BJ (cell line): ENCODE data around the gene KCNF1. TPM values are rescaled to one million over a fixed set of nuclear protein-coding genes. Genes with fewer than 3 reads are reported as not detected.

Source experiments
- CTCF ChIA-PET: fragments of 350-600 bp; formaldehyde crosslinking; extraction: SDS; loops from one replicate; lab custom pipeline; 2021; ENCODE audit warnings: antibody characterized with exemption, inconsistent platforms; lab: Yijun Ruan, JAX
- POLR2A ChIA-PET: fragments of 300-600 bp; sonication (Branson Sonifier 250); formaldehyde crosslinking; extraction: SDS; loops from one replicate; lab custom pipeline; 2021; ENCODE audit warnings: antibody characterized with exemption; lab: Charles Lee
- DNase-seq: peaks from one replicate; pipeline ENCODE4 v3.0.0-alpha.2; 2011; ENCODE audit warnings: low read depth
- H3K27me3 ChIP-seq: 2 replicates; pipeline ENCODE4 v1.6.0; 2011; ENCODE audit warnings: low read length; ENCODE audit not compliant: control insufficient read depth, insufficient read depth
- H3K36me3 ChIP-seq: 2 replicates; pipeline ENCODE4 v1.5.1; 2011; ENCODE audit warnings: low read length; ENCODE audit not compliant: control insufficient read depth, insufficient read depth
- H3K4me3 ChIP-seq: 2 replicates; pipeline ENCODE4 v1.5.1; 2011; ENCODE audit warnings: low read depth, mild to moderate bottlenecking, control low read depth, low read length
- CTCF ChIP-seq: IDR thresholded peaks from 2 replicates; pipeline ENCODE4 v1.5.1; 2011; ENCODE audit warnings: low read depth, mild to moderate bottlenecking, control low read depth, inconsistent platforms, low read length, moderate library complexity; ENCODE audit not compliant: insufficient read depth
- polyA plus RNA-seq: library from polyadenylated mRNA; depleted of rRNA; stranded (reverse); fragments of >200 nt; gene quantifications from 2 replicates; pipeline ENCODE4 v1.2.3, GENCODE V29; 2011

Gene KCNF1
- polyA plus RNA-seq, 1 experiment, result not detected

DNA sequence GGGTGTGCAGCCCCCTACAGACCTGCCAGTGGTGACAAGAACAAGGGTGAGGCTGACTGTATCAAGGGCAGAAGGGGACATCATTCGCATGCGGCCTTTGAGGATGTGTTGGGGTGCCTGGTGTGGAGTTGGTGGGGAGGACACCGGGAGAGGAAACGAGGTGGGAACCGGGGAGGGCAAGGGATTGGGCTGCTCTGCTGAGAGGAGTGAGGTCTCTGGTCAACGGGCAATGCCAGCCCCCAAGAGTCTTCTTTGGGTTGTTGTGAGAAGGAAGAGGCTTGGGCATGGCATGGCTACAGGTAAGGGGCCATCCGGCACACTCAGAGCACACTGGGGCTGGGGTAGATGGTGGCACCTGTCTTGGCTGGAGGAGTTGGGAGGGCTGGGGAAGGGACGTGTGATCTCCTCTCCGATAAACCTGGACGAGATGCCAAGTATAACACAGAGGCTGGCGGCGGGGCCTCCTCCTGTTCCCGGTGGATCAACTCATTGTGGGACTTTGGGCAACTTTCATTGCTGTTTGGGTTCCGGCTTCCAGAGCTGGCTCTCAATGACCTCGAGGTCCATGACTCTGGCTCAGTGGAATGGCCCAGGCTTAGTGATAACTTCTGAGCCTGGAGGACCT, 37.0 kb downstream of the KCNF1 start:
- no peak for DNase-seq
- ChIA-PET CTCF (interaction anchor here (0.9 kb wide), 1 partner anchor 113 kb away, joined by 3 read pairs; no protein-coding TSS in a partner anchor), POLR2A (no interaction called here)
- H3K27me3 ChIP-seq, result no peaks in the 10 kb centered on the region; the same call in 1 of the 2 replicates
- no peaks in the 10 kb centered on the region for H3K36me3 ChIP-seq
- no peak overlapping the region for H3K4me3 ChIP-seq
- no peak for TF ChIP-seq CTCF

DNA sequence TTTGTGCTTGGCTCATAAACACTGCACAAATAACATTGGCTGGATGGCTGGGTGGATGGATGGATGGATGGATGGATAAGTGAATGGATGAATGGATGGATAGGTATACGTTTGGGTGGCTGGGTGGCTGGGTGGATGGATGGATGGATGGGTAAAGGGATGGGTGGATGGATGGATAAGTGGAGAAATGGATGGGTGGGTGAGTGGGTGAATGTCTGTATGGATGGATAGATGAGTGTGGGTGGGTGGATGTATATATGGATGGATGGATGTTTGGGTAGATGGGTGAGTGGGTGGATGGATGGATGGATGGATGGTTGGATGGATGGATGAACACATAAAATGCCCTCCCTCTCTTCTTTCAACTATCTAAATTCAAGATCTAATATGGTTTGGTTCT, 38.1 kb downstream of the KCNF1 start:
- POLR2A ChIA-PET, result no interaction called here
- TF ChIP-seq CTCF, result no peak
- DNase-seq, result no peak
- Histone ChIP-seq H3K36me3 (no peaks in the 10 kb centered on the region), H3K27me3 (no peaks in the 10 kb centered on the region), H3K4me3 (no peak overlapping the region)
- CTCF ChIA-PET, result no interaction called here

DNA sequence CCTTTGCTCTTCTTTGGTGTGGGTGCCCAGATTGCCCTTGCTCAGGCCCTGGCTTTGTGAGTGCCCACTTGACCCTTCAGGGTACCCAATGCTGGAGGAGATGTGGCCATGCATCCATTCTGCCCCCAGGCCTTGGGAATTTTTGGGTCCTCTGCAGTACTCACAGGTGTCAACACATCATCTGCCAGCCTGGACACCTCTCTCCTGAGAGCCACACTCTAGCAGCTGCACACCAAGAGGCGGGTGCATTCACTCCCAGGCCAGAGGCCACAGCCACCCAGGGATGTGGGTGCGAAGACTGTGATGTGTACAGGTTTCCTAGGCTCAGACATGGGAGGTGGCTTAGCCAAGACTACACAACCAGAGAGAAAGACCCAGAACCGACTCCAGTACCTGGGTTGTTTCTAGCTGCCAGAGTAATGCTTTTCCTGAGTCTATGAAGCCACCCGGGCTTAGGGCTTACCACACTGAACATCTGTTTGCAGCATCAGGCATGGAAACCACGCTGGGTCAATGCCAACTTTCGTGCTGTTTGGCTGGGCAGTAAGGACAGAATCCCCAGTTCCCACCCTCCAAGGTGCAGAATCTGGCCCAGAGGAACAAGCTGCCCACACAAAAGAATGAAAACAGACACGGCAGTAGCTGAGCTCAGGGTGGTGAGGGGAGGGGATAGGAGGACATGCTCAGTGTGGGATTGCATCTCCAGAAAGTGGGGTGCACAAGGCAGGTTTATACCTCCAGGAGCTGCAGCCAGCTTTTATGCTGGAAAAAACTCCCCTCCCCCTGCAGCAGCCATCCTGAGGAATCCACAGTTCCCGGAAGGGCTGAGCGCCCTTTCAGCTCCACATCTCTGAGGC, 40.1 kb downstream of the KCNF1 start:
- no peak for DNase-seq
- ChIA-PET CTCF (no interaction called here), POLR2A (no interaction called here)
- H3K27me3 ChIP-seq, result no peaks in the 10 kb centered on the region
- no peaks in the 10 kb centered on the region for H3K36me3 ChIP-seq
- no peak for TF ChIP-seq CTCF
- no peak overlapping the region for H3K4me3 ChIP-seq

- ChIA-PET CTCF (no interaction called here), POLR2A (no interaction called here)
Observed at GRCh38 chr2:10954416-10954815, 42.7 kb downstream of the KCNF1 start.

More at GRCh38 chr2:10954416-10954815, 42.7 kb downstream of the KCNF1 start:
- Histone ChIP-seq H3K36me3 (no peaks in the 10 kb centered on the region), H3K27me3 (no peaks in the 10 kb centered on the region), H3K4me3 (no peak overlapping the region)
- DNase-seq, result no peak
- TF ChIP-seq CTCF, result no peak
